HL-60/S4 (cell line): ENCODE results near the gene FZD4.

Experiments
- in situ Hi-C: fragments of 300-500 bp; cut with MboI; formaldehyde crosslinking; loops from 2 replicates; pipeline ENCODE4 v1.14.3; 2022; ENCODE audit warnings: low sequenced_read_pairs

Gene FZD4

GRCh38 chr11:86938900-86939880 lies 16.0 kb downstream of the FZD4 start:
- in situ Hi-C loops, result loop anchor here (25.0 kb wide), 2 partner anchors 348 to 473 kb away; no protein-coding TSS in a partner anchor

DNA sequence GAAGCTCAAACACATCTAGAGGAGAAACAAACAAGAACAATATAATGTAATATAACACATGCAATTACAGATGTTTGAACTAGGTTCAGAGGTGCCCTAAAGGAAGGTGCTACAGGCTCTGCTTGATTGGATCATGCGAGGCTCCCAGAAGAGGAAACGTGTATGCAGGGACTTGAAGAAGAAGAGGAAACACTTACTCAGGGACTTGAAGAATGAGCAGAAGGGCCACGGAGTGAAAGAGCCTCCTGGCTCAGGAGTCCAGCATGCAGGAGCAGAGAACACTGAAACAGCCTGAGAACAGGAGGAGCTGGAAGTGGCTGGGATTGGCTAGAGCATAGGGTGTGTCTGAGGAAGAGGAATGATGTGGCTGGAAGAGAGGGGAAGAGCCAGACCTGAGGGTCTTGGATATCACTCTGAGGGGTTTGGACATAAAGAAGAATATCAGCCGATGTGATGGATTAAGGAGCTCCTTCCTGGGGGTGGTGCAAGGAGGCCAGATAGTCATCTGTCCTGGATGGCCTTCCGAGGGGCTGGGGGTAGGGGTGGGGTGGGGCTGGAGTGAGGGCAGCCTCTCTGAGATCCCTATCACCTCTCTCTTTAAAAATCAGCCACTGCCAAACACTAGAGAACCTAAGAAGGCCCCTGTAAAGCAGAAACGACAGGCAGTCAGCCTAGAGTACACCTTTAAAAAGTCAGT lies 16.8 kb downstream of the FZD4 start:
- in situ Hi-C loops, result loop anchor here (25.0 kb wide), 2 partner anchors 349 to 474 kb away; no protein-coding TSS in a partner anchor

DNA sequence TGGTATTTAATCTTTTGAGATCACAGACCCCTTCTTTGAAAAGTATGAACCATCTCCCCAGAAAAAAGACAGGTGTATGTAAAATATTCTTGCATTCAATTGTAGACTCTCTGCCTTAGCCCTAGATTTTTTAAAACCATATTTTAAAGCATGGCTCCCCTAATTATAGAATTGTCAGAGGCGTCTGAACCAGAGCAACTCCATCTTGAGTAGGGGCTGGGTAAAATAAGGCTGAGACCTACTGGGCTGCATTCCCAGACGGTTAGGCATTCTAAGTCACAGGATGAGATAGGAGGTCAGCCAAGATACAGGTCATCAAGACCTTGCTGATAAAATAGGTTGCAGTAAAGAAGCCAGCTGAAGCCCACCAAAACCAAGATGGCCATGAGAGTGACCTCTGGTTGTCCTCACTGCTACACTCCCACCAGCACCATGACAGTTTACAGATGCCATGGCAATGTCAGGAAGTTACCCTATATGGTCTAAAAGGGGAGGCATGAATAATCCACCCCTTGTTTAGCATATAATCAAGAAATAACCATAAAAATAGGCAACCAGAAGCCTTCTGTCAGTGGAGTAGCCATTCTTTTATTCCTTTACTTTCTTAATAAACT lies 17.9 kb downstream of the FZD4 start:
- in situ Hi-C loops, result loop anchor here (25.0 kb wide), 2 partner anchors 350 to 475 kb away; no protein-coding TSS in a partner anchor

DNA sequence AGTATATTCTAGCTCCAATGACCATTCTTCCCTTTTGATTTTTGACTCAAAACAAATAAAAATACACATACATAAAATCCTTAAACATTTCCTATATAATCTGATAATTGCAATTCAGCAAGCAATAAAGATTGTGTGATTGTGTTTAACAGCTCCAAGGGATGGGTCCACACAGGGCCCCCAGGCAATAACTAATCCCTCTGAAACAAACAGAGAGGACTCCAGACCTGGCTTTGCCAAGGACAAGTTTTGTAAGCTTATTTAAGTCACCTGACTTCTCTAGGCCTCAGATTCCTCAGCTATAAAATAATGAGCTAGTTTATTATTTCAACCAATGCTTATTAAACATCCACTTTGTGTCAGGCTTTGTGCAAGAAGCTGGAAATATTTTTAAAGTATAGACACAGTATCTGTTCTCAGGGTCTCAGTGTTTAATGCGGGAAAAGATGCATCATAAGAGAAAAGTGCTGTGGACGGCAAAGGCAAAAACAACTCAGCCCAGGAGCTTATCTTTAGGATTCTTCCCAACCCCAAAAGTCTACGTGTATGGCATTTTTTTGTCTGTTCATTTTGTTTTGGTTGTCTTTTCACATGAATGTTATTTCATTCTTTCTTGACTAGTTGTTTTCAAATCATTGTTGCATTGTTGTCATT lies 20.1 kb downstream of the FZD4 start:
- in situ Hi-C loops, result loop anchor here (25.0 kb wide), 2 partner anchors 352 to 477 kb away; no protein-coding TSS in a partner anchor

DNA sequence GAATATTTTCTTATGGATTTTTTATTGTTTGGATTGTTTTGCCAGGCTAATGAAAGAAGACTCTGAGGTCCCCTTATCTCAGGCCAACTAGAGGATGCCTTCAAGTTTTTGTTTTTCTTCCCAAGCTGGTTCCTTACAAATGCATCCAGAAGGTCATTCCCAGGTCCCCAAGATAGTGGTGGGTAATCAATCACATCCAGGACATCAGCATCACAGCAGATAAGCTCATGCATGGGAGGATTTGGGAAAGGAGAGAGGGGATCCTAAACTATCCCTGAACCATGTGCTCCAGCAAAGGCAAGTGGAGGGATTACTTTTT lies 20.7 kb downstream of the FZD4 start:
- in situ Hi-C loops, result loop anchor here (25.0 kb wide), 2 partner anchors 353 to 478 kb away; no protein-coding TSS in a partner anchor

- in situ Hi-C loops, result loop anchor here (25.0 kb wide), 2 partner anchors 353 to 478 kb away; no protein-coding TSS in a partner anchor
These were observed 21.2 kb downstream of the FZD4 start for GRCh38 chr11:86933891-86934581.

- in situ Hi-C loops, result loop anchor here (25.0 kb wide), 2 partner anchors 354 to 479 kb away; no protein-coding TSS in a partner anchor
These were observed 22.0 kb downstream of the FZD4 start for GRCh38 chr11:86932924-86933875.

DNA sequence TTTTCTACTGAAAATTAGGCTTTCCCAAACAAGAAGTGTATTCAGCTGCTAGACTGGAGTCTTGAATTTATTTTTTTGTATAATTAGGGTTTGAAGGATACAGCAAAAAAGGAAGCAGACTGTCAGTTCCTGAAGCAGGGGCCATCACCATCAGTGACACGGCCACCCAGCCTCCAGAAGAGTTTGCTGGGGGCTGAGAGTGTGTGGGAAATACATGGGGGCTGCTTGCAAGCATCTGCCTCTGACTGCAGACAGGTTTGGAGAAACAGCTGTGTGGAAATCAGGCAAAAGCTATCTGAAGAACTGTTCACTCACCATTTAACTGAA lies 23.0 kb downstream of the FZD4 start:
- in situ Hi-C loops, result loop anchor here (25.0 kb wide), 2 partner anchors 355 to 480 kb away; no protein-coding TSS in a partner anchor

DNA sequence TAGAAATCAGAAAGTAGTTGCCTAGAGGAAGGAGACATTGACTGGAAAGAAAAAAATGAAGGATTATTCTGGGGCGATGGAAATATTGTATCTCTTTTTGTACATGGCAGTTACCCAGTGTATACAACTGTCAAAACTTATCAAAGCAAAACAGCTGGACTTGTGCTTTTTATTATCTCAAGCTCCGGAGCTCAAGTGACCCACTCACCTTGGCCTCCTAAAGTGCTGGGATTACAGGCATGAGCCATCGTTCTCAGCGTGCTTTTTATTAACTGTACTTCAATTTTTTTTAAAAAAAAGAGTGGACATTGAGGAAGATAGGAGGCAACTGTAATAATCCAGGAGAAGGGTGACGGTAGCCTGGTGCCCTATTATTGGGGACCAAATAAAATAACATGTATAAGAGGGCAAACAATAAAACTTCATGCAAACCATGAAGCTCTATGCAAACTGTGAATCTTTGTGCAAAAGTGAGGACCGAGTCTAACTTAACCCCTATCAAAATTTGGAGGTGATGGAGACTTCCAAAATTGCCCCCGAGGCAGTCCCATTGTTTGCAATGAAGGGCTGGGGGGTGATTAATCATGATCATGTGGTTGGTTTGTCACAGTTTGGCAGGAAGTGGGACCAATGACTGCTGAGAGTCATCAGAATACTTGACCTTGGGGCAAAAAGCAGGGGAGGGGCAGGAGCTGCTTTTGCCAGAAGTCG lies 23.5 kb downstream of the FZD4 start:
- in situ Hi-C loops, result loop anchor here (25.0 kb wide), 2 partner anchors 356 to 481 kb away; no protein-coding TSS in a partner anchor

GRCh38 chr11:86930957-86931547 lies 24.1 kb downstream of the FZD4 start:
- in situ Hi-C loops, result loop anchor here (25.0 kb wide), 2 partner anchors 356 to 481 kb away; no protein-coding TSS in a partner anchor

- in situ Hi-C loops, result loop anchor here (25.0 kb wide), 2 partner anchors 360 to 485 kb away; no protein-coding TSS in a partner anchor
These were observed 28.2 kb downstream of the FZD4 start for GRCh38 chr11:86926975-86927374.

DNA sequence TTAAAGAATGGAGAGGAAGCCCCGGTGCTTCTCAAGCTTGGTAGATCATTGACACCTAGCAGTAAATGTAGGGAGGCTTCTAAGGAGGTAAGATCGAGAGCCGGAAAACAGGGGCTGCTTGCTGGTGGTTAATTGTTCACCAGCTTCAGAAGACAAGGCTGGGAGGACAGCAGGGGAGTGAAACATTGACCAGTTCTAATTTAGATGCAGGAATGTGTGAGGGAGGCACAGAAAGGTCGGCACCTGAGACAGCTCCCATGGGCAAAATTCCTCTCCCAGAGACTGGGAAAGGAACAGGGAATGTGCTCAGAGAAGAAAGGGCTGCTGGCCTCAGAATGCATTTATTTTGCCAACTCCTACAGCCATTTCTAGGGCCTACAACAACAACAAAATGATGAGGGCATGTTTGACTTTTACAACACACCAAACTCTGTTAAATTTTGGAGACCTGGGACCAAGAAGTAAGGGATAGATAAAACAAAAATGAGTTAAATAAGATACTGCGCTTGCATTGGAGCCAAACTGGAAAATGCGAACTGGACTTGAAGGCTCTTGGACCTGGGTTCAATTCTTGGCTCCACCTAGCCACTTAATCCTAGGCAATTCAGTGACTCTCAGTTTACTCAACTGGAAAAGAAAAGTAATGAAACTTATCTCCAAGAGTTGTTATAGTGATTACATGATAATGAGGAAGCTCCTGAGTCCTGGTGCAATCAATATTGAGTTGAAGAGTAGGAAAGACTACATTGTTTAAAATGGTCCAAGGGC lies 31.0 kb downstream of the FZD4 start:
- in situ Hi-C loops, result no loop called here

DNA sequence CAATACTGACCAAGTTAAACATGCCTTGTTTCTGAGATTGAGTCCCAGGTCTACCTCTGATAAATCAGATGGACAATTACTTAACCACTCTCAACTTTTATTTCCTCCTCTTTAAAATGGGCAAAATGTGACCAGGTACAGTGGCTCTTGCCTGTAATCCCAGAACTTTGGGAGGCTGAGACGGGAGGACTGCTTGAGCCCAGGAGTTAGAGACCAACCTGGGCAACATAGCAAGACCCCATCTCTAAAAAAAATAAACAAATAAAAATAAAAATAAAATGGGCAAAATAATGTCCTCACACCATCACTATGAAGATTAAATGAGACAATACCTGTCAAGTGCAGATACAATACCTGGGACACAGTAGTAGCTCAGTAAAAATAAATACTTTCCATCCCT lies 33.0 kb downstream of the FZD4 start:
- in situ Hi-C loops, result no loop called here

DNA sequence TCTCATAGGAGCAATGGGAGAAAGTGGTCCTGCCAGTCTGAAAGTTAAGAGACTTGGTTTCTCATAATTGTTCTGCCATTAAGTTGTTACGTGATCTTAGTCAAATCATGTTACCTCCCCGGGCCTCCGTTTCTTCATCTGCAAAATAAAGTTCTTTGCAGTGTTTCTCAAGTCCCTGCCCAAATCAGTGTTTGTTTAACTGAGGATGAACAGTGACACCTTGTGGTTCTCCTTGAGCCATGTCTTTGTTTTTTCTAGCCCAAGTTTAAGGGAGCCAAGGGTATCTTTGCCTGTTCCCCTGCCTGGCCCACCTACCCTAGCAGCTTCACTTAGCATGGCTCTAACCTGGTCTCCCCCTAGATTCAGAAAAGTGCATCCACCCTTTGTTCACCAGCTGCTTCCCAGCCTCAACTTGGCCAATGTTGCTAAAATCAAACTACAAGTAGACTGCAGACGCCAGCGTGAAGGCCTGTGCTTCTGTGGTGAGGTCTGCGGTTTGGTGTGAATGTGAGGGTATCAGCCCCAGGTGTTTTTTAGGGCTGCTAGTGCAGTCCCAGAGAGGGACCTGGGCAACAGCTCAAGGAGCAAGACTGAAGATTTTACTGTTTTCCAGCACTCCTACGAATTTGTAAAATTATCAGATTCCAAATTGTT lies 35.5 kb downstream of the FZD4 start:
- in situ Hi-C loops, result no loop called here

DNA sequence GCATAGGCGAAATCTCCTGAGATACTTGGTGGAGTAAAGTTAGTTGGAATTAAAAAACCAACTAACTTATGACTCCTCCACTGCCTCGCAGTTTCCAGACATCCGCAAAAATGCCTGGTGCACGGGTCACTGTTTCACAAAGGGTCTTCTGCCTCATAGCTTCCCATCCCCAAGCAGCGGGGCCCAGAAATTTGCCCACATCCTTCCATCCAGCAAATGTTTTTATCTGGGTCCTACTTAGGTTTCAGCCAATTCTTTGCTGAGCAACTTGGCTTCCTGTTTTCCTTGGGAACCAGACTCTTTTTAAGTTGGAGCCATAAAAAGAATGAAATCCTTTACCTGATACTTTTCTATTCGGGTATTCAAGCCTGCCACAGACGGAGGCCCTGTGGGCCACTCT lies 36.2 kb downstream of the FZD4 start:
- in situ Hi-C loops, result no loop called here

GRCh38 chr11:86918496-86918895 lies 36.7 kb downstream of the FZD4 start:
- in situ Hi-C loops, result no loop called here
